GM19023 (cell line): Measurements from ENCODE around the gene RHEX.

Experiments used
- ATAC-seq: cut with Tn5 transposase; IDR thresholded peaks from one replicate; pipeline ENCODE4 v1.9.1; 2021; ENCODE audit warnings: mild to moderate bottlenecking, moderate library complexity; ENCODE audit not compliant: unreplicated experiment

Gene RHEX

GRCh38 chr1:206083750-206084149 is 30.8 kb downstream of the RHEX start:
- ATAC-seq: no peak

DNA sequence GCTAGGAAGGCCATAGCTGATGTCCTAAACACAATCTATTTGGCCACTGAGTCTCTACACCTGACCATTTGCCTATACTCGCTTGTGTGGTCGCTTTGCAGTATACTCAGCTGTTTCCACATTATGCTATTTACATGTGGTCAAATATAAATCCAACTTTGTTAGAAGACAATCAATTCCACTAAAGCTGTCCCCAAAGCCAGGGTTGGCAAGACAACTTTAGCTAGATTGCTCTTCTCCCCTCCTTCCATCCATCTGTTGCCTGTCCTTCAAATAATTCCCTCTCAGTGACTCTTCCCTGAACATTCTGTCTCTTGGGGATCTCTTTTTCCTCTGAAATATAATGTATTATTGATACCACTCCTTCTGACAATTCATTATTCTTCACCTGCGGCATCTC is 34.1 kb downstream of the RHEX start:
- no peak for ATAC-seq

DNA sequence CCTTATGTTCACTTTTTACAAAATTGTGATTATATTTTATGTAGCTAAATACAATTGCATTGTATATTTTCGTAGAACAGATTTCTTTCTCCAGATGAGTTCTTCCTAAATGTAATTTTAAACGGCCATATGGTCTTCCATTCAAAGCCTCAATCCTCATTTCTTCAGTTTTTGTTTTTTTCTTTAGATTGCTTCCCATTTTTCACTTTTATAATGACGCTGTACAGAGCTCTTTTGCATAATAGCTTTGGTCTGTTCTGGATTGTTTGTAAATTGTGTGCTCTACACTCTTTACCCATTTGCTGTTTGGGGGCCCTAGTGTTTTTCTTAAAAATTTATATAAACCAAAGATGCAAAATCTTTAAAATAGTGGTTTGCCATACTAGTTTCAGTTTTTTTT is 36.4 kb downstream of the RHEX start:
- no peak for ATAC-seq

DNA sequence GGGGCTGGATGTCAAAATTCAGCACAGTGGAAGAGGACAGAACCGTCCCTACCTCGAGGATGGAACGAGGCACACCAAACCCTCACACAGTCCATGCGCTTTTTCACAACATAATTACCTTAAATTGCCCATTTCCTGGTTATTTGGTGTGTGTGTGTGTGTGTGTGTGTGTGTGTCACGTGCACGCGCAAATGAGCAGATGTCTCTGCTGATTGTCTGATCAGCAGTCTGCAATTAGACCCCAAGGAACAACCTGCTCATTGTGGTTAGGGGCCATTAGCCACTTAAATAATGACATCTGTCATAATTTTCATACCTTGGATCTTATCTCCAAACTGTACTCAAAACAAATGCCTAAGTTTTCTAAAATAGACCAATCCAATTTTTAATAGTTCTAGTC is 41.1 kb downstream of the RHEX start:
- no peak for ATAC-seq

GRCh38 chr1:206097381-206097780 is 44.4 kb downstream of the RHEX start:
- no peak for ATAC-seq

- no peak for ATAC-seq
Measured at GRCh38 chr1:206098242-206098919, 45.4 kb downstream of the RHEX start.

DNA sequence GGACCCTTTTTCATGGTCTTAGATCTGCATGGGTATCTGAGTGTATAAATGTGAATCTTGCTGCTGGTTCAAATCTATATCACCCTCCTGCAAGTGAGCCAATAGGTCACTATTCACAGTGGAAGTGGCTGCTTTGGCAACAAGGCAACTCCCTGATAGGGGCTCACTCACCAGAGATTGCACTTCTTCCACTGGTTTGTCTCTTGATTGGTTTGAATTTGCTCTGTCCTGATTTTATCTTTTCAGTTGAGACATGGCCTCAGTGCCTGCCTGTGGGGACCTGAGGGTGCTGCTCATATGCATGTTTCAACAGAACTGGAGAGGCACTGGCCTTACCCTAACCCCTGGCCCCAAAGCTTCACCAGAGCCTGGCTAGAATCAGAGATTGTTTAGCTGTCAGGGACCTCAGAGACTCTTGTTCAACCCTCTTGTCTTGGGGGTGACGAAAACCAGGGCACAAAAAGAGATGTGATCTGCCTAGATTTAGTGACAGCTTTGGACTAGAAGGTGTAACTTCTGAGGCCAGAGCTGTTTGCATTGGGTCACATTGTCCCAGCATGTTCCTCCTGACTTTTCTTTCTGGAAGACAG is 47.3 kb downstream of the RHEX start:
- no peak for ATAC-seq

GRCh38 chr1:206101351-206102045 is 48.5 kb downstream of the RHEX start:
- no peak for ATAC-seq

DNA sequence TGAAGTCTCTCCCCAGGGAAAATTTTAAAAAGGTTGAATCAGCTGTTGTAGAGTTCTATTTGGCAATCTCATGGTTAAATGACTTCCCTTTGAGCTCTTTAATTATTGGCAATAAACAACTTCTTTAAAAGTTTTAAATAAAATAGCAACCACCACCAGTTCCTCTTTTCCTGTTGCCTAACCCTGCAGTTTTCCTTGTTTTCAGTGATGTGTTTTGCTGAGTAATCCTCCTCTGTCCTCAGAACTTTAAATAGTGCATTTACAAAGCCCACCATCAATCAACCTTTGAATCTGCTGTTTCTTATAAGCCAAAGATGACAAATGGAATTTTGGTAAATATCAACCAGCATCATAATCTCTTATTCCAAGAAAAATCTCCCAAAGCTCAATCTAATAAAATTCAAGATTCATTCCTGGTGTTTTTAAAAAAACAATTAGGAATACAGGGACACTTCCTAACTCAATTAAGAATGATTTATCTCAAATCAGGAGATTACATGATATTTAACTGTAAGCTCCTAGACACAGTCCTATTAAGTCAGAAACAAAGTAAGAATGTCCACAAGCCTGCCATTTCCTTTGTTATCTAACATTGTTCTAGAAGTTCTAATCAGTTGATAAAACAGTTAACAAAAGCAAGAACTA is 49.4 kb downstream of the RHEX start:
- no peak for ATAC-seq

- ATAC-seq: no peak
Measured at GRCh38 chr1:206103979-206104378, 51.0 kb downstream of the RHEX start.

DNA sequence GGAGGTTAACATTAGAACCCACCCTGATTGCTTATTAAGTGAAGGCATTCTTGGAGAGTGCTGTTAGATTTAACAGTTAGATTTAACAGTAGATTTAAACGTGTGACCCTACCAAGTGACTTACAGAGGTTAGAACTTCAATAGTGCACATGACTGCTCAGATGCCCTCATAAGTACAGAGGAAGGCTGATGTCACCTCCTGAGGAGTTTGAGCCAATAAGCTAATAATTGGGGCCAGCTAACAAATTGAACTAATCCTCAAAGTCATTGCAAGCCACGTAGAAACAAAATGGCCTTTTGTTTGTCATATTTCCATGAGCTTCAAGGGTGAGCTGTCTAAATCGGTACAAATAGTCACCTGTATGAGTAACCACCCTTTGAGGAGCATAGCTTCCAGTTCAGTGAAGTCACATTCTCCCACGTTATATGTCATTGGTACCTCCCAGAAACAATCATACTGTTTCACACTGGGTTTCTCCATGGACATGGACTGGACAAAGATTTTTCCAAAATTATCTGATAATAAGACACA is 52.6 kb downstream of the RHEX start:
- ATAC-seq: no peak

- no peak for ATAC-seq
Measured at GRCh38 chr1:206106328-206107167, 53.6 kb downstream of the RHEX start.

- ATAC-seq: no peak
Measured at GRCh38 chr1:206107168-206107544, 54.2 kb downstream of the RHEX start.

- ATAC-seq: no peak
Measured at GRCh38 chr1:206108635-206109034, 55.7 kb downstream of the RHEX start.

GRCh38 chr1:206109718-206110117 is 56.7 kb downstream of the RHEX start:
- ATAC-seq: no peak

GRCh38 chr1:206110161-206110560 is 57.2 kb downstream of the RHEX start:
- ATAC-seq: no peak

DNA sequence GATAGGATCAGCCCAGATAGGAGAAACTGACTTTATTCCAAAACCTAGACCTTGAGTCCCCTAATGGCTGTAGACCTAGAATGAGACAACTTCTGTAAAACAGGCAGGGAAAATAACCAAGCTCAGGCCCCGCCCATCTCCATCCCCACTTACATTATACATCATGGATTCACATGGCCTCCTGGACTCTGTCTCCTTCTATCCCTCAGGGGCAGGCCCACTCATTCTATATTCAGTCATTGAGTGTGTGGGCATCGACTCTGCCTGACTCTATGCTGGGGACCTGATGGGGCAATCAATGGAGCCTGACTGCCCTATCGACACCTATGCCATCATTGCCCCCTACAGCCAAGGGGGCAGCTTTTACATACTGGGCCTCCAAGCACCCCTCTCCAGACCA is 57.8 kb downstream of the RHEX start:
- ATAC-seq: no peak

GRCh38 chr1:206111271-206111927 is 58.4 kb downstream of the RHEX start:
- no peak for ATAC-seq

GRCh38 chr1:206112600-206113301 is 59.8 kb downstream of the RHEX start:
- no peak for ATAC-seq
